ENCODE measurements around the gene SLC5A12.

Gene SLC5A12

GRCh38 chr11:26717771-26718170 is 4.1 kb downstream of the SLC5A12 start:
- no peak for DNase-seq

- no peak for DNase-seq
These were observed 6.7 kb downstream of the SLC5A12 start for GRCh38 chr11:26715133-26715532.

GRCh38 chr11:26712497-26712896 is 9.4 kb downstream of the SLC5A12 start:
- no peak for DNase-seq

- no peak for DNase-seq
These were observed 11.4 kb downstream of the SLC5A12 start for GRCh38 chr11:26710489-26710888.

GRCh38 chr11:26708736-26709456 is 13.0 kb downstream of the SLC5A12 start:
- no peak for DNase-seq

- DNase-seq: no peak
These were observed 15.7 kb downstream of the SLC5A12 start for GRCh38 chr11:26706181-26706580.

- DNase-seq: no peak
These were observed 17.6 kb downstream of the SLC5A12 start for GRCh38 chr11:26704249-26704648.

- DNase-seq: no peak
These were observed 18.3 kb downstream of the SLC5A12 start for GRCh38 chr11:26703411-26704191.

- DNase-seq: no peak
These were observed 19.5 kb downstream of the SLC5A12 start for GRCh38 chr11:26702406-26702805.

GRCh38 chr11:26700574-26701235 is 21.2 kb downstream of the SLC5A12 start:
- no peak for DNase-seq

GRCh38 chr11:26698224-26698623 is 23.6 kb downstream of the SLC5A12 start:
- DNase-seq: no peak

GRCh38 chr11:26696330-26696729 is 25.5 kb downstream of the SLC5A12 start:
- no peak for DNase-seq

- DNase-seq: no peak
These were observed 33.2 kb downstream of the SLC5A12 start for GRCh38 chr11:26688701-26689100.

GRCh38 chr11:26687351-26687750 is 34.5 kb downstream of the SLC5A12 start:
- DNase-seq: no peak

GRCh38 chr11:26677566-26677965 is 44.3 kb downstream of the SLC5A12 start:
- no peak for DNase-seq

GRCh38 chr11:26676641-26677040 is 45.2 kb downstream of the SLC5A12 start:
- DNase-seq: no peak

GRCh38 chr11:26675233-26675928 is 46.5 kb downstream of the SLC5A12 start:
- no peak for DNase-seq

GRCh38 chr11:26665946-26666345 is 55.9 kb downstream of the SLC5A12 start:
- DNase-seq: no peak

- DNase-seq: no peak
These were observed 56.8 kb downstream of the SLC5A12 start for GRCh38 chr11:26665036-26665435.

- DNase-seq: no peak
These were observed 58.9 kb downstream of the SLC5A12 start for GRCh38 chr11:26662916-26663315.

GRCh38 chr11:26655287-26655686 is 66.6 kb downstream of the SLC5A12 start:
- DNase-seq: no peak

GRCh38 chr11:26651916-26652315 is 69.9 kb downstream of the SLC5A12 start:
- DNase-seq: no peak

GRCh38 chr11:26649884-26650283 is 72.0 kb downstream of the SLC5A12 start:
- no peak for DNase-seq

All from activated effector memory CD4-positive, alpha-beta T cell treated with Interleukin-2 at 50 U/mL for 16 hours (primary cell).